GM19467 (cell line): Measurements from ENCODE around the gene EFCAB6.

Experiments used
- ATAC-seq: cut with Tn5 transposase; IDR thresholded peaks from one replicate; pipeline ENCODE4 v1.9.1; 2021; ENCODE audit warnings: mild to moderate bottlenecking, moderate library complexity; ENCODE audit not compliant: unreplicated experiment

Gene EFCAB6

DNA sequence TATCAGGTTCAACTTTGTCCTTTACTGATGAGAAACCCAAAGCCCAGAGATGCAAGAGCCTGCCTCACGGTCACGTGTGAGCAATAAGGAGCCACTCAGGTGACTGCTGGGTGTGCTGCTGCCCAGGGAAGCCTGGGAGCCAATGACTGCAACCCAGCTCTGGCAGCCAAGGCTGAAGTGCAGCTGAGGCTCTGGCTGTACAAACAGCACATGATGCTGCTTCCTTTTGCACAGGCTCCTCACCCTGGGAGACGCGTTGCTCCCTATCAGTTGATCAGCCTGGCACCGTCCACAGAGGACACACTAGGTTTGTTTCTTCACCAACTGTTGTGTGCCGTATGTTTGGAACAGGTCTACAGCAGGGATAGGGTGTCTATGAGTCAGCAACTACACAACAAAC, 168.7 kb downstream of the EFCAB6 start:
- ATAC-seq: no peak

GRCh38 chr22:43642319-43643206, 169.5 kb downstream of the EFCAB6 start:
- no peak for ATAC-seq

DNA sequence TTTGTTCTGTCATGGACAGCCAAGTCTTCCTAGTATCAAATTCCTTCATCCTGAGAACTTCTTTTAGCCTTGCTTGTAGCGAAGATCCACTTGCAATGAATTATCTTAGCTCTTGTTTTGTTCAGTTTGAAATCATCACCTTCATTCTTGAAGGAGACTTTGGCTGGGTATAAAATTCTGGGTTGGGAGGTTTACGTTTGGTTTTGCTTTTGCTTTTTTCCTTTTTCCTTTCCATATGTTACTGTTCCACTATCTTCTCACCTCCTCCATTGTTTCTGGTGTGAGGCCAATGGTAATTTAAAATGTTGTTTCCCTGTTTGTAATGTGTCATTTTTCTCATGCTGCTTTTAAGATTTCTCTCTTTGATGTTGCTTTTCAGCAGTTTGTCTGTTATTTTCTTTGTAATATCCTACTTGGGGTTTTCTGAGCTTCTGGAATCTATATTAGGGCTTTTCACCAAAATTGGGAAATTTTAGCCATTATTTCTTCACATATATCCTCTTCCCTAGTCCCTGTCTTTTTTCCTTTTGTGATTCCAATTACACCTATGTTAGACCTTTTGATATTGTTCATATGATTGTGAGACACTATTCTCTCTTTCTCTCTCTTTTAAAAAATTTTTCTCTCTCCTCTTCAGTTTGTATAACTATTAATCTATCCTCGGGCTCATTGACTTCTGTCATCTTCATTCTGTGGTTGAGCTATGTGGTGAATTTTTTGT, 172.7 kb downstream of the EFCAB6 start:
- no peak for ATAC-seq

DNA sequence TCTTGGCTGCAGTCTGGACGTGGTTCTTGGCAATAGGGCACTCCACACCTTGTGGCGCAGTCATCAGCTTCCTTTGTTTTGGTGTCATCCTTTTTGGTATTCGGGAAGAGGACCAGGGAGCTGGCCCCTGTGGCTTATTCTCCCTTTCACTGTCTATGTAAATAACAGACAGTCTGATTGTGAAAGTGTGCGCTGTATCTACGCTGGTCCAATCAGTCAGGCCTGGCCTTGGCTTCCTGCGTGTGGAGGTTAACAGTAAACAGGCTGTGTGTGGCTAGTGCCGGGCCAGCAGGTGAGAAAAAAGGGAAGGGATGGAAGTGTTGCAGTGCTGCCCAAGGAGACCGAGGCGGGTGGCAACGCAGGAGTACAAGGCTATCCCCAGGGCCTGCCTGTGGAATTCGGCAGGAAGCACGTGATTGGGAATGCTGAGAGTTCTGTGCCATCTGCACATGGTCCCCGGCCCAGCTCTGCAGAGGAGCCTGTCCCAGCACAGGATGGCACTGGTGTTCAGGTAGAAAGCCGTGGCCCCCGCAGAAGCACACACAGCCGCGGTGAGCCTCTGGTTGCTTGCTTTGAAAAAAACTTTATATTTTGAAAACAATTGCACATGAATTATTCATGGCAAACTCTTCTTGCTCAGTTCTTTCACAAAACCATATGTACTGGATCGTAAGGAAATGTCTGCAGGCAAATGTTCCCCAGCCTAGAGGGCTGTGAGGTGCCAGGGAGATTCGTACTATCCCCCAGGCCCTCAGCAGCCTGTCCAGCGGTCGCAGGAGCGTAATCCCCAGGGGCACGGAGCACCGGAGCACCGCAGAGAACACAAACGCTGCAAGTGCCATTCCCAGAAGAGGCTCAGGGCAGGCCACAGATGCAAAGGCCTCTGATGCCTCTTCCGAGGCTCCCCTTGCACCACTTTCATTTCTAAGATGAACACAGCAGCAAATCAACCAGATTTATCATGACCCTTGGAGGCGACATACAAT, 174.5 kb downstream of the EFCAB6 start:
- no peak for ATAC-seq

- no peak for ATAC-seq
Measured at GRCh38 chr22:43636086-43636485, 176.0 kb downstream of the EFCAB6 start.

DNA sequence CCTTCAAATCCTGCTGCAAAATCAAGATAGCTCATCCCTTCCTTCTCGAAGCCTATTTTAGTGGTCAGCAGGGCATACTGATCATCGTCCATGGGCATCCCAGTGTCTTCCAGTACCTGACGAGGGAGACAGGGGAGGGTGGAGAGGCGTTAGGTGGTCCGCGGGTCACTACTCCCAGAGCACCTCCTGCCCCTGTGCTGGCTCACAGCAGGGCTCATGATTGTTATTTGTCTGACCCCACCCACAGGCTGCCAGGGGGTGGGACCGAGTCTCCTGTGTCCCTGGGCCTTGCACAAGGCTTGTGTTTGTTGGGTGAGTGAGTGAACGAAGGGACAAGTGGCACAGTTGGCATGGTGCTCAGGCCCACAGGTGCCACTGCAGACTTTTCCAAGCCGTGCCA, 177.0 kb downstream of the EFCAB6 start:
- ATAC-seq: no peak

GRCh38 chr22:43634316-43634715, 177.8 kb downstream of the EFCAB6 start:
- no peak for ATAC-seq

- no peak for ATAC-seq
Measured at GRCh38 chr22:43633631-43634285, 178.3 kb downstream of the EFCAB6 start.

DNA sequence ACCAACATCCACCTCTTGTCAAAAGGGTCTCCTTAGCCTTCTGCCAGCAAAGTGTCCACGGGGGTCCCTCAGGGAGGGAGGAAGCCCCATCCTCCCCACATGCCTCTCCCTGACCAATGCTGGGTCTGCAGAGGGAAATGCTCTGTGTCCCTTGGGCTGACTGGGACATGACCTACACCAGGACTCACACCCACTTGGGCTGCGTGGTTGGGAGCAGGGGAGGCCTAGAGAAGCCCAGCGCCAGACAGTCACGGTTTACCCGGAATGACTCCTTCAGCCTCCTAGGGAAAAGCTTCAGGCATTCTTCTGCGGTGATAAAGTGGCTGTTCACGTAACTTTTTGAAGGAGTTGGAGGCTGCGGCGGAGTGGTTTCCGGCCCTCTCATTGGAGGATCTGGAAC, 180.3 kb downstream of the EFCAB6 start:
- ATAC-seq: no peak

DNA sequence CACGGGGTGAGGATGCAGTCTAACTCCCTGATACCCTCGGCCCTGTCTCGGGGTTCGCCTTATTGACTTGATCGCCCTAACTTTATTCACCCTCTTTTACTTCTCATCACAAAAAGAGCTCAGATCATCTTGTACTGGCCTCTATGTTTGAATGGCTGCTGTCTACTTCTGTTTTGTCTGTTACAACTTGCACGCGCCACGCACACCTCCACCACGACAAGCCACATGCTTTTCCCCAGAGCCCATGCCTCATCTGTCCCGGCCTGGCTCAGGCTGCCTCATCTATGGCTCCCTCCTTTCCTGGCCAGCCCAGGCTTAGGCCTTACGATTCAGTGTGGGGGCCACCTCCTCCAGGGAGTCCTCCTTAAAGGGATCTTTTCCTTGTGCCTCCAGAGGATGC, 180.9 kb downstream of the EFCAB6 start:
- no peak for ATAC-seq

DNA sequence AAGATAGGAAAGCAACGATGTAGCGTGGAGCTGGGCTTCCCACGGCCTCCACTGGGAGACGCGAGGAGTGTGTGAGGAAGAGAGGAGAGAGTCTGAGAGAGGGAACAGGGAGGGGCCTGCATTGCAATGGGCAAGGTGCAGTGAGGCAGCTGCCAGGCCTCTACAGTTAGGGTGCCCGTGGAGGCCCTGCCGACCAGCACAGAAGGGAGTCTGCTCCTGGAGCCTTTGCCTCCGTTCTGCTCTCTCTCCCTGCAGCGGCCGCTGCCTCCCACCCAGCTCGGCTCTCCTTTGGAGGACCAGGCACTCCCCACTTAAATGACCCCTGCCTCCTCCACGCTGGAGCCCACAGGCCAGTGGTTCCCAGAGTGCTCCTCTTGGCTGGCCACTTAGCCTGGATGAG, 181.7 kb downstream of the EFCAB6 start:
- ATAC-seq: no peak

- no peak for ATAC-seq
Measured at GRCh38 chr22:43628250-43628649, 183.9 kb downstream of the EFCAB6 start.

GRCh38 chr22:43627485-43628213, 184.5 kb downstream of the EFCAB6 start:
- ATAC-seq: no peak

DNA sequence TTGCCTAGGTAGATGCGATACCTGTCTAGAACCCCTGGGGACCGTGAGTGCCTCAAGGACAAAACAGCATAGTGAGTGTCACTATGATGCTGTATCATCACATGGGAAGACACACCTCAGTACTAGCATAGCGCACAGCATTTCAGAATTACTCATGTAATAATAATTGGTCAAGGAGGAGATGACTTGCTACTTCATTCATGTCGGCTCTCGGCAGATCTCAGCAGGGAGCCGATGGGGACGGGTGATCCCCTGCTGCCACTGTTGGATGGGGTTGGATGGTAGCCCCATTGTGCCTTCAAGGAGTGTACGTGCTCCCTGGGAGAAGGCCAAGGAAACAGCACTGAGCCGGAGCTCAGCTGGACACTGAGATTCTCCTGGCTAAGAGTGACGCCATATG, 186.9 kb downstream of the EFCAB6 start:
- ATAC-seq: no peak

DNA sequence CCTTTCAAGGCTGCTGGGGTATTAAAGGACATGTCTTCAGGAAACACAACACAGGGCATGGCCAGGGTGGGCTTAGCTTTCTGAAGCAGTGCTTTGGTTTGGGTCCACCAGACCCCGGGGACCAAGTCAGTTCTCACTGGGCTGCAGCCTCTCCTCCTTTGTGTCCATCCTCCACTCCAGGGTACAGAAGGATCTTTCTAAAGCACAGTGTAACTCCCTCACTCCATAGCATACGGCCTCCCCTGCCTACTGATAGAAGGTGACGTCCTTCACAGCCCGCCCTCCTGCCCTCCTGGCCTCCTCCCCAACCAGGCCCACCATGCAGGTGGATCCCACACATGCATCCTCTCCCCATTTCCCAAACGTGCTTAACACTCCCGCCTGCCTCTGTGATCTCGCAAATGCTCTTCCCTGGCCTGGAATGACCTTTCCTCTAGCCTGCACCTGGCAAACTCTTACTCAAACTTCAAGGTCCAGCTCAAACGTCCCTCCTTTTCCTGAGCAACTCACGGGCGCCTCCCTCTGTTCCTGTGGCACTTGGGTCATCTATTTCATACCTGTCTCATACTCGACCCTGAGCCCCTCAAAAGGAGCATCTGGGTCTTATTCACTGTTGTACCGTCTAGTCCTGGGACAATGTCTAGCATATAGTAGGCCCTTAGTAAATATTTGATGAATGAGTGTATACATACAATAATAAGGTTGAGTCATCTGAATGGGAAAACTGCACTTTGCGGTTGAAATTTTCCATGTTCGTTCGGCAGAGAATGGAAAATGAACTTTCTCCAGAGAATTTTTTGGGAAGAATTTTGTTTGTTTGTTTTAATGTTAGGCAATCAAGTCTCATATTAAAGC, 187.7 kb downstream of the EFCAB6 start:
- ATAC-seq: no peak

DNA sequence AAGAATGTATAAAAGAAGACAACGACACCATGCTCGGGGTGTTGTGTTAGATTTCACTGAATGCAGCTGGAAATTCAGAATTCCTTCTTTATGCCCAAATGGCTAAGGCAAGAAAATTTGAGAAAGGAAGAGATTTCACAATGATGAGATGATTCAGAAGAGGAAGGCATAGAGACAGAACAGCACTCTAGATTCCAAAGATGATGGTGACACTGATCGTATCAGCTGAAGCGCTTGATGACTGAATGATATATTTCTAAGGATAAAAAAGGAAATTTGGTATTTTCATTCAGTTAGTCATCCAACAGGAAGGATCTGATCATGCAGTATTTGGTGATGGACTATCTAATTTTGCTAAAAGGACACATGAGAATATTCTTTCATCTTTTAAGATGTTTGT, 189.2 kb downstream of the EFCAB6 start:
- no peak for ATAC-seq

- ATAC-seq: no peak
Measured at GRCh38 chr22:43620197-43620596, 191.9 kb downstream of the EFCAB6 start.

GRCh38 chr22:43618517-43618916, 193.6 kb downstream of the EFCAB6 start:
- ATAC-seq: no peak

GRCh38 chr22:43616645-43617044, 195.5 kb downstream of the EFCAB6 start:
- ATAC-seq: no peak
